Osteocyte (in vitro differentiated cells): ENCODE measurements around the gene TMPRSS6. TPM values are rescaled to one million over a fixed set of nuclear protein-coding genes. Genes with fewer than 3 reads are reported as not detected.

ENCODE experiments used
- DNase-seq: peaks from one replicate; pipeline ENCODE4 v3.0.0; 2021; ENCODE audit warnings: mixed read lengths; ENCODE audit not compliant: unreplicated experiment; ENCODE audit errors: extremely low spot score
- H3K27ac Mint-ChIP-seq: one replicate; pipeline ENCODE4 v1.8.0; 2021; ENCODE audit warnings: mild to moderate bottlenecking, mixed read lengths; ENCODE audit not compliant: unreplicated experiment
- H3K27me3 Mint-ChIP-seq: one replicate; pipeline ENCODE4 v1.8.0; 2021; ENCODE audit warnings: mixed read lengths; ENCODE audit not compliant: unreplicated experiment
- H3K36me3 Mint-ChIP-seq: one replicate; pipeline ENCODE4 v1.8.0; 2021; ENCODE audit warnings: mixed read lengths; ENCODE audit not compliant: unreplicated experiment
- H3K4me1 Mint-ChIP-seq: one replicate; pipeline ENCODE4 v1.8.0; 2021; ENCODE audit warnings: mixed read lengths; ENCODE audit not compliant: unreplicated experiment
- H3K4me3 Mint-ChIP-seq: one replicate; pipeline ENCODE4 v1.8.0; 2021; ENCODE audit warnings: mild to moderate bottlenecking, moderate library complexity, mixed read lengths; ENCODE audit not compliant: unreplicated experiment
- H3K9me3 Mint-ChIP-seq: one replicate; pipeline ENCODE4 v1.8.0; 2021; ENCODE audit warnings: mixed read lengths; ENCODE audit not compliant: unreplicated experiment
- CTCF ChIP-seq: fragments of 200-600 bp; sonication (generic); IDR thresholded peaks from 2 replicates; pipeline ENCODE4 v1.5.0; 2021; ENCODE audit warnings: antibody characterized with exemption, mild to moderate bottlenecking, moderate library complexity
- total RNA-seq: library from RNA; stranded (reverse); gene quantifications from 2 replicates; pipeline ENCODE4 v1.2.1, GENCODE V29; 2021

Gene TMPRSS6
- total RNA-seq, 1 donor from 2014 or later = not detected

GRCh38 chr22:37032535-37033460 lies 76.7 kb downstream of the TMPRSS6 start:
- H3K27ac Mint-ChIP-seq = no peak overlapping the region
- no peak overlapping the region for H3K4me3 Mint-ChIP-seq
- H3K36me3 Mint-ChIP-seq = peaks cover 2% of the 10 kb centered on the region
- H3K27me3 Mint-ChIP-seq = peaks cover 18% of the 10 kb centered on the region
- no peak for DNase-seq
- TF ChIP-seq CTCF = no peak
- no peaks in the 10 kb centered on the region for H3K9me3 Mint-ChIP-seq
- no peaks in the 10 kb centered on the region for H3K4me1 Mint-ChIP-seq

DNA sequence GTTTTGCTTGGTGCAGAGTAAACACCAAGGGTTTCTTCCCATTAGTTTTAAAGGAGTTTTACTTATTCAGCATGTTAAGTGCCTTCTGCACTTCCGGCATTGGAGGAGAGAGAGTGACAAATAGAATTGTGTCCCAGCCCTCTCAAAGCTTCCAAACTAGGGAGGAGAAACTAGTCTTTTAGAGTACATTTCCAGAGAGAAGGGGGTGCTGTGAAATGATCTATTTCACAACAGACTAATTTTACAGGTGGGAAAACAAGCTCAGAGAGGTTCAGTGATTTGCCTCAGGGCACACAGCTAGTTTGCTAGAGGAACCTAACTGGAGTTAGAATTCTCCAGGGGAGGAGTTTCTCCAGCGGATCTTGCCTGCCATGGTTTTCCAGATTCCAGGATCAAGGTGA lies 77.4 kb downstream of the TMPRSS6 start:
- Mint-ChIP-seq H3K9me3 (no peaks in the 10 kb centered on the region), H3K4me3 (no peak overlapping the region), H3K4me1 (no peaks in the 10 kb centered on the region), H3K36me3 (peaks cover 7% of the 10 kb centered on the region), H3K27ac (no peak overlapping the region), H3K27me3 (peaks cover 18% of the 10 kb centered on the region)
- no peak for TF ChIP-seq CTCF
- DNase-seq = no peak

DNA sequence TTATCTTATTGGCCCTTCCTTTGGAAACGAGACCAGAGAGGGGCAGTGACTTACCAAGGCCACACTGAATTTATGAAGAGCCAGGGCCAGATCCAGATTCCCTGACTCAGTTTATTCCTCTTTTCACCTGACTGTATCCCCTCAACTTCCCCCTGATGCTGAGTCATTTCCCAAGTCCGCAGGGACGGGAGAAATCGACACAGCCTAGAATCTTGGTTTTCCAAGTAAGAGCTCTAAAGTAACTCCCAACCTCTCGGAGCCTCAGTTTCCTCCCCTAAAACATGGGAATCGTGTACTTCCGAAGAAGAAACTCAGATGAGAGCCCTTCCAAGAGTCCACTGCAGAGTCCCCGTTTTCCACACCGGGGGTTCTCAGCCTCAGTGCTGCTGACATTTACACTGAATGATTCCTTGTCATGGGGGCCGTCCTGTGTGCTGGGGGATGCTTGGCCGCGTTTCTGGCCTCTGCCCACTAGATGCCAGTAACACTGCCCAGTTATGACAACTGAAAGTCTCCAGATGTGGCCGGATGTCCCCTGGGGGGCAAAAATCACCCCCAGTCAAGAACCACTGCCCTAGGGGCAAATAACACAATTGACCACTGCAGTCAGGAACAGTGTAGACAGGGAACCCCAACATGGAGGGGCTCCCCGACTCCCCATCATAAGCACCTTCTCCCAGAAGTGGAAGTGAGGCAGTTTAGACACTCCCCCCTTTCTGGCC lies 78.8 kb downstream of the TMPRSS6 start:
- H3K4me1 Mint-ChIP-seq = no peaks in the 10 kb centered on the region
- DNase-seq = no peak
- H3K36me3 Mint-ChIP-seq = peaks cover 10% of the 10 kb centered on the region
- no peak overlapping the region for H3K4me3 Mint-ChIP-seq
- H3K27ac Mint-ChIP-seq = no peak overlapping the region
- TF ChIP-seq CTCF = peak; percentile 23
- H3K27me3 Mint-ChIP-seq = peaks cover 9% of the 10 kb centered on the region
- no peaks in the 10 kb centered on the region for H3K9me3 Mint-ChIP-seq

DNA sequence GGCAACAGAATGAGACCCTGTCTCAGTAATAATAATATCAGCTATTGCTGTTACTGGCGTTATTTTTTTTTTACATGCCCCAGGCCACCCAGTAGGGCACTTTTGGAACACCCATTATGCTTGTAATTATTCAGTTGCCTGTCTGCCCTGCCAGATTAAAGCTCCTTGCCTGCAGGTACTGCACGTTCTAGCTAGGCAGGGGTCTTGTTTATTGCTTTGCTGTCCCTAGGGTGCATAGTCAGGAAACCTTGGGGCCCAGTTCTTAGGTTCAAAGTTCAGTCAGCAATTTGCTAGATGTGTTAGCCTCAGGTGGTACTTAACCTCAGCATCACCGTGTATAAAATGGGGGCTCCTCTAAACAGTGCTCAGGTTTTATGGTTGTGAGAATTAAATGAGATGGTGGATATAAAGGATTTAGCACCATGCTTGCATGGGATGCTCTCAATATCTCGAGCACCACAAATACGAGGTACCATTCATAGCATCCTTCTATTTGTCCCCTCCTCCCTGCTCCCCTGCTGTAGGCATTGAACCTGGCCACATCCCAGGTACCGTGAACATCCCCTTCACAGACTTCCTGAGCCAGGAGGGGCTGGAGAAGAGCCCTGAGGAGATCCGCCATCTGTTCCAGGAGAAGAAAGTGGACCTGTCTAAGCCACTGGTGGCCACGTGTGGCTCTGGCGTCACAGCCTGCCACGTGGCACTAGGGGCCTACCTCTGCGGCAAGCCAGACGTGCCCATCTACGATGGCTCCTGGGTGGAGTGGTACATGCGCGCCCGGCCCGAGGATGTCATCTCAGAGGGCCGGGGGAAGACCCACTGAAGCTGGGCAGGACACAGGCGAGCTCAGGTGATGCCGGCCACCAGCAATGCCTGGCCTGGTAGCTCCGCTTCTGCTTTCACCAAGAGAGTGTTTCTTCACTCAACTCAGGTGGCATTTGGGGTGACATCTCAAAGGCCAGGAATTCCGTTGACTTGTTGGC lies 80.5 kb downstream of the TMPRSS6 start:
- Mint-ChIP-seq H3K9me3 (no peaks in the 10 kb centered on the region), H3K27ac (no peak overlapping the region)
- no peak for TF ChIP-seq CTCF

More for the DNA sequence above, 80.5 kb downstream of the TMPRSS6 start:
- Mint-ChIP-seq H3K36me3 (peaks cover 14% of the 10 kb centered on the region), H3K4me3 (no peak overlapping the region), H3K27me3 (no peaks in the 10 kb centered on the region), H3K4me1 (peaks cover 4% of the 10 kb centered on the region)
- no peak for DNase-seq
